GM19035 (cell line): ENCODE measurements around the gene SYCP2.

Source experiments
- ATAC-seq: cut with Tn5 transposase; IDR thresholded peaks from one replicate; pipeline ENCODE4 v1.9.1; 2021; ENCODE audit not compliant: unreplicated experiment

SYCP2 gene

DNA sequence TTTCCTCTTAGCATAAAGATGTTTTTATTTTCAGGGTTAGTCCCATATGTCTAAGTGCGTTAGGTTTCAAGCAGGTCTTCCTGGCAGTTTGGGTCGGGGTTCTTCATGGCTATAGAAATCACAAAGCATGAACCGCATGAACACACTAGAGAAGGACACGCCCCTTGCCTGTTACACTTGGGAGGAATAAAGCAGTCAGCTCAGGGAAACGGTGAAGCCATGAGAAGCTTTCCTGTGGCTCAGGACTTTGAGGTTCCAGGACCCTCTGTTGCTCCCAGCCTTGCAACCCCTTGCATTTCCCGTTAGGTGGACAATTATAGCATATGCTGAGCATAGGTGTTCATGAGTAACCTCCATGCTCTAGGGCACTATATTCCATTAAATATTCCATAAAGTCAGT is 96.7 kb downstream of the SYCP2 start:
- ATAC-seq: no peak

DNA sequence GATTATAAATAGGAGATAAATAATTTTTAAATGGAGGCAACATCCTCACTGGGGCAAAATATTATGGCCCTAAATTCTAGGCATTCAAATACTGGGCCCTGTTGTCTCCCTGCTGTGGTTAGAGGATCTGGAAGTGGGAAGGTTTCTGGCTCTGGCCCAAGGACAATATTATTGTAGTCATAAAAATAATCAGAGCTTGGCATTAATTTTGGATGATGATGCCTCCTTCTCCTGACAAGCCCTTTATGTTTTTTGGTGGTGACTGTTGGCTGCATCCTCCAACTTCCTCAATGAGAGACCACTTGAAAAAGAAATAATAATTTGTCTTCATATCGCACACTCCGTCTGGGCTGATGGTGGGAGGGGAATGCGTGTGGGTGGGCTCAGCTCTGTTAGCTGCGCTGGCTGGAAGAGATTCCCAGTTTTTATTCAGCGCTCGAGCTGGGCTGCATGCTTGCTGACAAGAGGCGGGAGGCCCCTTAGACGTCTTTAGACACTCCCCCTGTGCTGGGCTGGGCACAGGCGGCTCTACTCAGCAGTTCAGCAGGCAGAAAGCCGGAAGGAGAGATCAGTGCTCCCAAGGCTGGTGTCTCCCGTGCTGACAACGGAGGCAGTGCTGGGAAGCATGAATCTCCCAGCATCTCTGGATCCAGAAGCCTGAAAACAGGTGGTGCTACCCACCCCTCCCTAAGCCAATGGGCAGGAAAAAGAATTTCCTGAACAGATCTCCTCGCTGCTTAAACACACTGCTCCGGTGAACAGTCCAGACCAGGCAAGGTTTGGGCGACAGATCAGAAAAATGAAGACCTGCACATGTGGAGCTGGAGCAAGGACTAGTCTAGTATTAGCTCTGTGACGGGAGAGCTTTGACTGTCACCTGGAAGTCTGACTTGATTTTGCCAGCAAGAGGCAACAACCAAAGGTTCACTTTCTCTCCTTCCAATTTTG is 97.7 kb downstream of the SYCP2 start:
- ATAC-seq: no peak

DNA sequence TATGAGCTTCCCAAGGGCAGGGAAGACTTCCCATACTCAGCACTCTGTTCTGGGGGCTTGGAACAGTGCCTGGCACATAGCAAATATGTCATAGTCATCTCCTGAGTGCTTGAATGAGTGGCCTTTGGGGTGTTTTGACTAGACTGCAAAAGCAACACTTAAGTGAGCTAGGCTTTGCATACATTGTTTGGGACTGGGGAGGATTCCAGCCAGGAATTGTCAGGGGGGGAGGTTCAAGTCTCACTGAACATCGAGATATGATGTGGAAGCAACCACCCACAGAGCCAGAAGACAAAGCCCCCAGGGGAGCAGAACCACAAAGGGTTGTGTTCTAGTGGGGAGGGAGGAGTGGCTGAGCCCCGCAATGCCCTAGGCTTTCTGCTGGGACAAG is 98.4 kb downstream of the SYCP2 start:
- ATAC-seq: no peak

DNA sequence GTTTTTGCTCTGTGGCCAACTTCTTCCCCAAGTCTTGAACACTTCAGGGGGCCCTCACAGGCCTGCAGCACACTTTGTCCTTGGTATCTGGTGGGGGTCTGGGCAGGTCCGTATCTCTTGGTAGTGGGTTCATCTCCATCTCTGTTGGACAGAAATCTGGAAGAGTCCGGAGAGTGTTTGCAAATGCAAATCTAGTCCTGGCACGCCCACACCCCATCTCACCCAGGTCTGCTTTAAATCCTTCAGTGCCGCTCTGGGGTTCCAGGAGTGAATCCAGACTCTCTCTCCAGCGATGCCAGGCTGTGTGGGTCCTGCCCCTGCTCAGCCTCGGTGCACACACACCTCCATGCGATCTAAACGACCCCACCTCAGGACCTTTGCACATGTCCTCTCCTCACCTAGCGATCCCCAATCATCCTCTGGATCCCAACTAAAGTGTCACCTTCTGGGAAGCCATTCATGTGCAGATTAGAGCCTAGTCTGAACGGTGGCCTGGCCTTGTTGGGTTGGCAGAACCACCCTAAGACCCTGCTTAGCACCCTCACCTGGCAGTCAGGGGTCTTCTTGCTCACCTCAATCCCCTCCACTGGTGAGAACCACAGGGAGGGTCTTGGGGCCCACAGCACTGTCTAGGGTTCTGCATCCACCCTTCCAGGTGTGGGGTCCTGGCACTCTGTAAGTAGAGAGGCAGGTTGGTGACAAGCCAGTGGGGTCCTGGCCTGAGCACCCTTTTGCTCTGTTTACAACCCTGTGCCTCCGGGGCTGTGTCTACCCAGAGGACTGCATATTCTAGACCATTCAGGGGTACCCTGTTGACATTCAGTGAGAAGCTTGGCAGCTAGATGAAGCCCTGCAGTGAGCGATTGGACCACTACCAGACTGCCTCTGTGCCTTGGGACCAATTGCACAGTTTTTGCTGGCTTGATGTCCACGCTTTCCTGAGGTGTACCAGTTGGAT is 100.8 kb downstream of the SYCP2 start:
- no peak for ATAC-seq

DNA sequence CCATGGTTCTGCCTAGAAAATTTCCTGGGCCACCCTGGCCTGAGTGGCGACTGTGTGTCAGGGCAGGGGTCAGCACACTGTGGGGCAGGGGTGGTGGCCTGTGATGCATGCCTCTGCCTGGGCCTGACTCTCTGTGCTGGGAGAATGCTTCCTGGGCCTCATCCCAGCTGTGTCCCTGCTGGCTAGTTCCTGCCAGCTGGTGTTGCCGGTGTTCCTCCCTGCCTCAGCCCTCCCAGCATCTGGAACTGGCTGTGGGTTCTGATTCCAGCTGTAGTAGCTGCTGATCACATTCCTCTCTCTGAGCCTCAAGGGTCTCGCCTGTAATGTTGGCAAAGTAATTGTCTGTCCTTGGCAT is 101.5 kb downstream of the SYCP2 start:
- no peak for ATAC-seq

DNA sequence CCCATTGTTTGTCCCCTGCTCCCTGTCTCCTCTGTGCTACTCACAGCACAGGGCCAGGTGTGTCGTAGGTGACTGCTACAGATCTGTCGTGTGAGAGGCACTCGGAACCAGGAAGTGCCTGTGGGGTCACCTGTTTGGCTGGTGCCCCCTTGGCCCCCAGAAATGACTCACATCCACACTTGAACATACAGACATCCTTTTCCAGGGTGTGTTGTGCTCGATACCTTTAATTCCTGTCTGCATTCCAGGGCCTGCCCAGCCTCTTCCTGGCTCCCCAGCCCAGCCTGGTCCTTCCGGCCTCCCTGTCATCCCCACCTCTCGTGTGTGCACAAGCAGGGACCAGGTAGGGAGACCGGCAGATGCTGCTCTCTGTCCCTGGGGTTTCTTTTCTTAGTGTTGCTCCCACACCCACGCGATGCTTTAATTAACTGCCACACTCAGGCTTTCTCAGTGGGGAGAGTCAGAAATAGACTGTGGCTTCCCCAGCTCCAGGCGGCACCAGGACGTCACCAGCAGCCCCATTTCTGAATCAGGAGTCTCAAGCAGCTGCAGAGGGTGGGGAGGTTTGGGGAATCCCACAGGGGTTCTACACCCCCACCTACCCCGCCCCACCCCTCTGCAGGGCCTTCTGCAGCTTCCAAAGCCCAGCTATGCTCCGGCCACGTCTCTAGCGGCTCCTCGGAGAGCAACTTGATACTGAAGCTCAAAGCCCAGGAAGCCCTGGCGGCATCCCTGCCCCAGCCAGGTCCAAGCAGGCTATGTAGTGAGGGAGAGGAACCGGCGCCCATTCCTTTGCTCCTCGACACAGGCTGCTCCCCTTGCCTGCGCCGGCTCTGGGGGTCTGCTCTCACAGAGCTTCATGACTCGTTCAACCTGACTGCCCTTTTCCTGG is 102.2 kb downstream of the SYCP2 start:
- no peak for ATAC-seq

DNA sequence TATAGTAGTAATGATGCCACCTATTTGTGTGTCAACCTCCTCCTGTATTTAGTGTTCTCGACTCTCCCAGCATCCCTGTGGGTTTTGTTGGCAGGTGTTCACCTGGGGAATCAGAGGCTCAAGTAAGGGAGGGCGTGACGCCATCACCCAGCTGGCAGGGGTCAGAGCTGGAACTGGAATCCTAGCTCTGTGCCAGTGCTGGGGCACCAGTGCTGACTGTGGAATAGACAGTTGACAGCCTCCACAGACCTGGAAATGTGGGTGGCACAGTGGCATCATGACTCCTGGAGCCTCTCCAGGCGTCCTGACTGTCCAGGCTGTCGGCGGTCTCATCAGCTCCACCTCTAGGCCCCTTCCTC is 102.8 kb downstream of the SYCP2 start:
- no peak for ATAC-seq

DNA sequence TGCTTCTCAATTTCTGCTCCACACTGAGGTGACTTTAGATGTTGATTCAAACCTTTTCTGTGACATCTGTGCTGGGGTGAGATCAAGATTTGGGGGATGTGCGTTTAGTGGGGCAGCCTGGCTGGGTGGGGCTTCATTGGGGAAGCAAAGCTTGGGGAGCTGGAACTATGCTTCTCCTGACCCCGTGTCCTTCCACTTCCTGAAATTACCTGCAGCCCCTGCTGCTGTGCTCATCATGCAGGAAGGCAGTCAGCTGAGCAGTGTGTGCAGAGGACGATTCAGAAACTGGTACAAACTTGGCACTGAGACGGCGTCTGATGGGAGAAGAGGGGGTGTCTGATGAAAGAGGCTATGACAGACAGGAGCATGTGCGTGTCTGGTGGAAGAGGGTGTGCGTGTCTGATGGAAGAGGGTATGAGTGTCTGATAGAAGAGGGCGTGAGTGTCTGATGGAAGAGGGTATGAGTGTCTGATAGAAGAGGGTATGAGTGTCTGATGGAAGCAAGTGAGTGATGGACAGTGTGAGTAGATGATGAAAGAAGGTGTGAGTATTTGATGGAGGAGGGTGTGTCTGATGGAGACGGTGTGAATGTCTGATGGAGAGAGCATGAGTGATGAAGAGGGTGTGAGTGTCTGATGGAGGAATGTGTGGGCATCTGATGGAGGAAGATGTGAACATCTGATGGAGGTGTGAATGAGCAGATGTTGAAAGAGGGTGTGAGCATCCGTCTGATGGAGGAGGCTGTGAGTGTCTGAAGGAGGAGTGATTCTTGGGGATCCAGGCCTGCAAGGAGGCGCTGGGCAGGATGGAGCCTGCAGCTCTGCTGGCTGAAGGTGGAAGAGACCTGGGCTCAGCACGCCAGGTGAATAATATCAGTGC is 103.4 kb downstream of the SYCP2 start:
- ATAC-seq: no peak

DNA sequence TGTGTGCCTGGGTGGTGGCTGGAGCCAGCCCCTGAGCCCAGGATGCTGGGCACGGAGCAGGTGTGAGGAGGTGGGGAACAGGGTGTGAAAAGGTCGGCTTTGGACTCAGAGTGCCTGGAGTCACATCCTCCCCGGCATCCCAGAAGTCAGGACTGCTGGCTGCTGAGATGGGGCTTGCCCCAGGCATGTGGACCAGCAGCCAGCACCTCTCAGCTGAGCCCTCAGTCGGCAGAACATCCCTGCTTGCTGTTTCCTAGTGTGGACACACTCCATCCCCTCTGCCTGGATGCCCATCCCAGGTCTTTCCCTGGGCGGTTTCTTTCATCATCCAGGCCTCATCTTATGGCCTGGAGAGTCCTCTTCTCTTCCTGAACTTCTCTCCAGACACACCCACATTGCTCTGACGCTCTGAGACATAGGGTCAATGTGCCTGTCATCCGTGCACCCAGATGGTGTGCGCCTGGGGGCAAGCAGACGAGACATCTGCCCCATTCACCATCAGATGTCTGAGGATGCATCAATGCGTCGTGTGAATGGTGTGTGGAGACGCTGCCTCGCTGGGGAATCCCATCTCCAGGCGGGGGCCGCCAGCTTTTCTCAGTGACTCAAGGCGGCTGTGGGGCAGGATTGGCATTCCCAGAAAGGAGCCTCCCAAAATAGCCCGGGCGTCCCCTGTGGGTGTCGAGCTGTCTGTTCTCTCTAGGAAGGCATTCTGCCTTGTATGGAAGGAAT is 104.2 kb downstream of the SYCP2 start:
- no peak for ATAC-seq

DNA sequence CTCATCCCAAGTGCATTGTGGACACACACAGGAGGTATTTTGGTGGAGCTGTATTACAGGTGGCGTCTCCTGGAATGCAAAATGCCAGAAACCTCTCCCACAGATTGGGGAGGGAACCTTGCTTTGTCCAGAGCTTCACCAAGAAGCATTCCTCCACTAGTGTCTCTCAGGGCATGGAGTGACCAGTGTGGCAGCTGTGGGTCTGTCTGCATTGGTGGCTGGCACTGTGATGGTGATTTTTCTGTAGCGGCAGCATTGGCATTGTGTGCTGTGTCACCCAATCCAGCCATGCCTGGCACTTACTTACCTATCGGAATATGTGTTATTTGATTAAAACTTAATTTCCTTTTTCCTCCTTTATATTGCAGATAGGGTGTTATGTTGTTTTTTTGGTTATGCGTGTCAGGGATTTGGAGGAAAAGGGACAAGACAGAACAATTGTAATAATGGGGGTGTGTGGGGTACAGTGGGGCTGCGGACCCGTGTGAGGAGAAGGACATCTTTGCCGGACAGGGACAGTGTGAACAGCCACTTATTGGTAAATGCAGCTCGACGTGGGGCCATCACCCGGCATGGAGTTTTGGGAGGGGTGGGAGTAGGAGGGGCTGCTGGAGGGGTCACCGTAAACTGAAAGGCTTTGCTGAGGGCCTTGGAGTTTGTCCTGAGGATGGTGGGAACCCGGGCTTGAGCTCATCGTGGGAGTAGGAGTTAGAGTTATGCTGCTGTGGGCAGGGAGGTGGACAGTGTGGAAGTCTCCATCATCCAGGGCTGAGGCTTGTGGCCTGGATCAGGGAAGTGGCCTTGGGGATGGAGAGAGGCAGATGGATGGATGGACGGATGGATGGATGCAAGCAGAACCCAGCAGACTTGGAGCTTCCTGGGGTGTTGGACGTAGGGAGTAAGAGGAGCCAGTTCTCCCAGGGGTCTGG is 105.0 kb downstream of the SYCP2 start:
- no peak for ATAC-seq

DNA sequence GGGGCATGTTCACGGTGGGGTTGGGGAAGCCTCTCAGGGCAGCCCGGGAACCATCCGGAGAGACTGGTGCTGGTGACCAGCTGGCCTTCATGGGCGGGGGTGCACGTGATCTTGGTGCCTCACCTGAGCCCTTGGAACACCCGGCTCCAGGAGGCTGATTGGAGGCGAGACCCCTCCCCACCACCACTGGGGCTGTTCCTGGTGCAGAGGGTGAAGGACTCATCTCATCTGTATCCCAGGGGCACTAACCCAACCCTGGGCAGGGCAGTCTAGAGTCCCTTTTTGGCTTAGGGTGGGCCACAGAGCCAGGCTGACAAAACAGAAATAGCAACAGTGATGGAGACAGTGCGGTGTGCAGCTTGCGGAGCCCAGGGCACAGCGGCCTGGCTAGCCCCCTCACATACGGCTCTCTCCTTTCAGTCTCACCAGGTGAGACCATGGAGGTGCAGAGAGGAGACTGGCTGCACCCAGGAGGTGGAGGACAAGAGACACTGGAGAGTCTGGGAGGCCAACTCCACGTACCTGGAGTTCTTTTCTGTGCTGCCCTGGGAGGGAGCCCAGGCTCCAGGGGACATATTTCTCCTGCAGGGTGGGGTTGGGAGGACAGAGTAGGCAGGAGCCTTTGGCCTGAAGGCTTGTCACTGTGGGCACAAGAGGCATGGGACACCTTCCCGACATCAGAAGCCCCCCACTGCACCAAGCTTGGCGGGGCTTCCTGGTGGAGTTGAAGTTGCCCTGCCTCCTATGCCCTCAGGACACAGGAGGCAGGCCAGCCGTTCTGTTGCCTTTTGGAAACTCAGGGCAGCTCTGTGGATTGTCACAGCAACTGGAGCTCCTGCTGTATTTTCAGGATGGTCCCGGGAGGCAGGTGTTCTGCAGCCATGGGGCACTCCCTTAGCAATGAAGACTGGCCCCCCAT is 106.0 kb downstream of the SYCP2 start:
- no peak for ATAC-seq

DNA sequence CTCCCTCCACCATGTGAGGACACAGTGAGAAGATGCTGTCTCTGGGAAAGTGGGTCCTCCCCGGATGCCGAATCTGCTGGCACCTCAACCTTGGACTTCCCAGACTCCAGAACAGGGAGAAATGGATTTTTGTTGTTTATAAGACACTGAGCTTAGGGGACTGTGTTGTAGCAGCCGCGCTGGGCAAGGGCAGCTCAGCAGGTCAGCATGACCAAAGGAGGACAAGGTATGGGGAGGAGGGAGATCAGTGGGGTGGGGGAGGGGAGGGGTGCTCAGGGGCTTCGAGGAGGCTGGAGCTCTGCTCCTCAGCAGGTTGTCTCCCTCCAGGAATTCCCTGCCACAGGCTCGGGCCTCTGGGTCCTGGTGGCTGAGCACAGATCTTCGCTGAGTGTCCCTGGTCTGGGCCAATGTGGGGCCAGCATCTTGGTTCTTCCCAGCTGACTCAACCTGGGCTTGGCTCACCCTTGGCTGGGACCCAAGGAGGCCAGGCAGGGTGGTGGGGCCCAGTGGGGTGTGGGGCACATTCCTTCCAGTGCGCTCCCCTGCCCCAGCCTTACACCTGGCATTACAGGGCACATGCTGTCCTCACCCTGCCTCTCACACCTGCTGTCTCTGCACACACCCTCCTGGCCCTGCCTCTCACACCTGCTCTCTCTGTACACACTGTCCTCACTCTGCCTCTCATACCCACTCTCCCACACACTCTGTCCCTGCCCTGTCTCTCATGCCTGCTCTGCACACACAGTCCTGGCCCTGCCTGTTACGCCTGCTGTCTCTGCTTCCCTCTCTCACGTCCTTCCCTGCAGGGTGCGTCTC is 107.3 kb downstream of the SYCP2 start:
- no peak for ATAC-seq

DNA sequence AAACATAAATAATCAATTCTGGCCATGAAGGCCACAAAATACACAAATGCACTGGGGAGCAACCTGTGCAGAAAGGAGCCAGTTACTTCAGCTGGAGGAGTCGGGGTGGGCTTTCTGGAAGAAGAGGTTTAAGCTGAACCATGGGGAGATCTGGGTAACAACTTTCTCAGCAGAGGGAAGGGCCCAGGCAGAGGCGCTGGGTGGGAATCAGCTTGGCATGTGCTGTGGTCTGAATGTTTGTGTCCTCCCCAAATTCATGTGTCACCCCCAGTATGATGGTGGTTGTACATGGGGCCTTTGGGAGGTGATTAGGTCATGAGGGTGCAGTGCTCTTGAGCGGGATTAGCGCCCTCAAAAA is 107.9 kb downstream of the SYCP2 start:
- no peak for ATAC-seq

DNA sequence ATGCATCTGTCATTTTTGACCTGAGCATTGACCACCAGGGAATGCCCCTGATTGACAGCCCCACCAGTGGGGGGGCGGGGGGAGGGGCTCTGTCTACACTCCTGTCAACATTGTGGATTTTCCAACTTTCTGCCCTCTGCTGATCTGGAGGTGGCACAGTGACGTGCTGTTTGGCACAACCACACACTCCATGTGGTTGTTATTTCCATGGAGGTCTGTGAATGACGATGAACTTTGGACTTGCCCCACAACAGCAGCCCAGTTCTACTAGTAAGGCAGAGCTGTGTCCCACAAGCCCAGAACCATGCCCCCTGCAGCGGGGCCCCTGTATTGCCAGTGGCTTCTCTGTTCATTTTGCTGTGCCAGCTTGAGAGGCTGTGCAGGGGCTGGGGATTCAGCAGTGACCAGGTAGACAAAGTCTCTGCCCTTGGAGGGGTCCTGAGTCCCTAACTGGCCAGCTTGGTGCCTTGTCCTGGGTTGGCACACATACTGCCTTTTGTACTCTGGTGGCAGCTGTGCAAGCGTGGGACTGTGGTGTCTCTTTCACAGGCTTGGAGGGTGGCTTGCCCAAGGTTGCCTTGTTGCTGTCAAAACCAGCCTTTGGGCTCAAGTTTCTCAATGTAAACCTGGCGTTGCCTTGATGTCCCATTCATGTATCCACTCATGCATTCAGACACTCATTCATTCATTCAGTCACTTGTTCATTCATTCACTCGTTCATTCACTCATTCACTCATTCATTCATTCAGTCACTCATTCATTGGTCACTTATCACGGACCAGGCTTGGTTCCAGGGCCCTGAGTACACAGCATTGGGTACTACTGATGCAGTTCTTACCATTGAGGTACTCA is 108.5 kb downstream of the SYCP2 start:
- no peak for ATAC-seq

DNA sequence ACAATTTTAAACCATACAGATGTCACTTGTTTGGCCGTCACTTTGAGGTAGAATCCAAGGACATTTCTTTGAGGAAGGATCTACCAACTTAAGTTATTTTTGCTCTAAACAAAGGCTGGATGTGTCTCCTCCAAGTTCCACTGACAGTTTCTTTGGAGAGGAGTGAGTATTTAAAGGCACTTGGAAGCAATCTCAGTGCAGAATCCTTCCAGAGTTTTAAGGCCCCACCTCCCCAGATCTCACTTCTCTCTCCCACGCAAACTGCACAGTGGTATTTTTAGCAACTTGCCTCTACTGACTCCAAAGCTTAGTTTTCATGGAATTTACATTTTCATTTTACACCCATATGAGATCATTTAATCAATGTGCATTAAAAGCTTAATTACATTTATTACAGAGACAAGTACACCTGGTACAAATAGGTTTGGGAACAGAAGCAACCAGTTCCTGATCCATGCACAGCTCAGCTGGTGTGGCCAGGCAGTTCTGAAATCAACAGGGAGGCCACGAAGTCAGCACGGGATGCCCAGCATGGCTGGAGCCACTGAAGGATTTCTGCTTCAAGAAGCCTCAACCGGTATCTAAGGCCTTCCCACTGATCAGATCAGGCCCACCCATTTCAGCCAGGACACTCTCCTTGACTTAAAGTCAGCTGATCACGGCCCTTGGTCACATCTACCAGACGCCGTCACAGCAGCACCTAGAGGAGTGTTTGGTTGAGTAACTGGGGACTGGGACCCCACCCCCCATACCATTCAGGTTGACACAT is 109.8 kb downstream of the SYCP2 start:
- no peak for ATAC-seq
